MM.1S (cell line): ENCODE results near the gene ERC2.

ENCODE experiments used
- EZH2 ChIP-seq: fragments of 300-600 bp; sonication (generic); optimal IDR thresholded peaks from 2 replicates; pipeline ENCODE3; 2017; ENCODE audit warnings: low read depth, mild to moderate bottlenecking, antibody characterized with exemption, low read length, mixed read lengths
- EZH2phosphoT487 ChIP-seq: fragments of 300-600 bp; sonication (generic); IDR thresholded peaks from 2 replicates; pipeline ENCODE4 v1.6.1; 2018; ENCODE audit warnings: antibody characterized with exemption, low read length
- TF ChIP-seq, protein P1 (sequence below): fragments of 300-600 bp; sonication (generic); IDR thresholded peaks from 2 replicates; pipeline ENCODE4 v1.5.1; 2016; ENCODE audit warnings: antibody characterized with exemption, low read length, mixed read lengths

DNA sequence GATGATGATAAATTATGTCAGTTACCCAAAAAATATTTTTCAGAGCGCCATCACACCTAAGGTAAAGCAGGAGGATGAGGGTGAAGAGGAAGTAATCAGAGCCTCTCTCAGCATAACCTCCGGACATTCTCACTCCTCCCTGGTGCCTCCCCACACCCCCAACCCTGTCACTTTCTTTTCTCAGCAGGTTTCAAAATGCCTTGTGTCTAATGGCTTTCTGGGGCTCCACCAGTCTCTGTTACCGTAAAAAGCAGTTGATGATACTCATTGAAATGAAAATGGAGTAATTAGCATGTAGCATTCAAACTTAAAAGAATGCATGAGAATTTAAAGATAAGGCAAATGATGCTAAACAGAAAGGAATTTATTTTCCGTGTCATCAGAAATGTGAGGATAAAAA lies 180.0 kb downstream of the ERC2 start:
- TF ChIP-seq, protein P1, sequence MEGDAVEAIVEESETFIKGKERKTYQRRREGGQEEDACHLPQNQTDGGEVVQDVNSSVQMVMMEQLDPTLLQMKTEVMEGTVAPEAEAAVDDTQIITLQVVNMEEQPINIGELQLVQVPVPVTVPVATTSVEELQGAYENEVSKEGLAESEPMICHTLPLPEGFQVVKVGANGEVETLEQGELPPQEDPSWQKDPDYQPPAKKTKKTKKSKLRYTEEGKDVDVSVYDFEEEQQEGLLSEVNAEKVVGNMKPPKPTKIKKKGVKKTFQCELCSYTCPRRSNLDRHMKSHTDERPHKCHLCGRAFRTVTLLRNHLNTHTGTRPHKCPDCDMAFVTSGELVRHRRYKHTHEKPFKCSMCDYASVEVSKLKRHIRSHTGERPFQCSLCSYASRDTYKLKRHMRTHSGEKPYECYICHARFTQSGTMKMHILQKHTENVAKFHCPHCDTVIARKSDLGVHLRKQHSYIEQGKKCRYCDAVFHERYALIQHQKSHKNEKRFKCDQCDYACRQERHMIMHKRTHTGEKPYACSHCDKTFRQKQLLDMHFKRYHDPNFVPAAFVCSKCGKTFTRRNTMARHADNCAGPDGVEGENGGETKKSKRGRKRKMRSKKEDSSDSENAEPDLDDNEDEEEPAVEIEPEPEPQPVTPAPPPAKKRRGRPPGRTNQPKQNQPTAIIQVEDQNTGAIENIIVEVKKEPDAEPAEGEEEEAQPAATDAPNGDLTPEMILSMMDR: no peak
- TF ChIP-seq EZH2 (no peak), EZH2phosphoT487 (no peak)
